ENCODE results near the gene CHMP6. TPM values are rescaled to one million over a fixed set of nuclear protein-coding genes. Genes with fewer than 3 reads are reported as not detected.

The CHMP6 gene
- total RNA-seq, 1 experiment from 2014 or later = 15.0 TPM

- TF ChIP-seq USF2 (CRISPR knock-in tag; IDR thresholded peaks at IDR 0.05) (peak; percentile 66), ZNF423 (CRISPR knock-in tag; IDR thresholded peaks at IDR 0.05) (peak; percentile 54; the same call in 1 of the 2 replicates), ZNF671 (CRISPR knock-in tag; IDR thresholded peaks at IDR 0.05) (no peak)
Observed at GRCh38 chr17:81003711-81004475, 12.3 kb downstream of the CHMP6 start (continued).

GRCh38 chr17:81006891-81007290 lies 15.2 kb downstream of the CHMP6 start:
- Mint-ChIP-seq H3K27me3 (ENCODE audit: low read depth) (peaks cover 62% of the 10 kb centered on the region), H3K36me3 (peaks cover 13% of the 10 kb centered on the region), H3K27ac (no peak overlapping the region), H3K4me1 (0 out of 2 replicates have a peak, but pooled peaks cover 3% of the 10 kb centered on the region), H3K4me3 (no peak overlapping the region), H3K9me3 (peaks cover 14% of the 10 kb centered on the region)
- no peak for TF ChIP-seq CBFB (CRISPR knock-in tag; IDR thresholded peaks at IDR 0.05; ENCODE audit: low read depth)
- no peak for TF ChIP-seq MAX (CRISPR knock-in tag; IDR thresholded peaks at IDR 0.05)
- no peak for TF ChIP-seq CREM (CRISPR knock-in tag; IDR thresholded peaks at IDR 0.05)
- TF ChIP-seq ZNF317 (CRISPR knock-in tag; IDR thresholded peaks at IDR 0.05; ENCODE audit: borderline replicate concordance, low read depth) = no peak
- no peak for TF ChIP-seq TEAD4 (CRISPR knock-in tag; IDR thresholded peaks at IDR 0.05)
- TF ChIP-seq ATF3 (CRISPR knock-in tag; conservative IDR thresholded peaks at IDR 0.05) = no peak
- TF ChIP-seq ZSCAN18 (CRISPR knock-in tag; IDR thresholded peaks at IDR 0.05) = no peak
- no peak for TF ChIP-seq NR3C1 (CRISPR knock-in tag; conservative IDR thresholded peaks at IDR 0.05; ENCODE audit: low read depth)
- no peak for TF ChIP-seq ZNF219 (CRISPR knock-in tag; IDR thresholded peaks at IDR 0.05; ENCODE audit: borderline replicate concordance)
- no peak for TF ChIP-seq ATF1 (CRISPR knock-in tag; IDR thresholded peaks at IDR 0.05)
- no peak for TF ChIP-seq ZNF138 (CRISPR knock-in tag; conservative IDR thresholded peaks at IDR 0.05)
- no peak for TF ChIP-seq JUN (CRISPR knock-in tag; IDR thresholded peaks at IDR 0.05)
- no peak for TF ChIP-seq GTF2I (CRISPR knock-in tag; conservative IDR thresholded peaks at IDR 0.05)
- TF ChIP-seq E2F5 (CRISPR knock-in tag; IDR thresholded peaks at IDR 0.05) = no peak
- no peak for TF ChIP-seq ZMAT4 (CRISPR knock-in tag; IDR thresholded peaks at IDR 0.05)
- ATAC-seq (no peak), DNase-seq (ENCODE audit: low spot score) (no peak)
- POLR2A ChIA-PET = no interaction called here
- CTCF ChIA-PET = interaction anchor here (1.5 kb wide), 1 partner anchor 16 kb away, joined by 3 read pairs; the partner anchor contains the start of gene CHMP6

GRCh38 chr17:81008140-81008539 lies 16.5 kb downstream of the CHMP6 start:
- Mint-ChIP-seq H3K27me3 (ENCODE audit: low read depth) (peaks cover 54% of the 10 kb centered on the region), H3K9me3 (peaks cover 22% of the 10 kb centered on the region), H3K27ac (no peak overlapping the region), H3K36me3 (peaks cover 15% of the 10 kb centered on the region), H3K4me1 (peaks cover 3% of the 10 kb centered on the region; the same call in 1 of the 2 replicates), H3K4me3 (no peak overlapping the region)
- no peak for TF ChIP-seq USF2 (CRISPR knock-in tag; IDR thresholded peaks at IDR 0.05)
- TF ChIP-seq NR2C2 (CRISPR knock-in tag; IDR thresholded peaks at IDR 0.05) = no peak
- no peak for TF ChIP-seq NR3C1 (CRISPR knock-in tag; conservative IDR thresholded peaks at IDR 0.05; ENCODE audit: low read depth)
- TF ChIP-seq NFYB (CRISPR knock-in tag; conservative IDR thresholded peaks at IDR 0.05; ENCODE audit: low read depth) = no peak
- ATAC-seq = no peak
- CTCF ChIA-PET = interaction anchor here (1.2 kb wide), 1 partner anchor 15 kb away, joined by 3 read pairs; no protein-coding TSS in a partner anchor
- POLR2A ChIA-PET = no interaction called here
- no peak for DNase-seq (ENCODE audit: low spot score)

Measured in WTC11 (cell line).